ENCODE results near the gene ZNF488.

The ZNF488 gene

GRCh38 chr10:47348661-47349470, 35.2 kb downstream of the ZNF488 start:
- no peak for DNase-seq (ENCODE audit: low spot score)
- Mint-ChIP-seq H3K36me3 (ENCODE audit: low read depth) (no peaks in the 10 kb centered on the region), H3K27ac (no peak overlapping the region), H3K9me3 (no peaks in the 10 kb centered on the region), H3K4me3 (no peak overlapping the region), H3K27me3 (ENCODE audit: low read depth) (peaks cover 2% of the 10 kb centered on the region), H3K4me1 (ENCODE audit: low read depth) (no peaks in the 10 kb centered on the region)

DNA sequence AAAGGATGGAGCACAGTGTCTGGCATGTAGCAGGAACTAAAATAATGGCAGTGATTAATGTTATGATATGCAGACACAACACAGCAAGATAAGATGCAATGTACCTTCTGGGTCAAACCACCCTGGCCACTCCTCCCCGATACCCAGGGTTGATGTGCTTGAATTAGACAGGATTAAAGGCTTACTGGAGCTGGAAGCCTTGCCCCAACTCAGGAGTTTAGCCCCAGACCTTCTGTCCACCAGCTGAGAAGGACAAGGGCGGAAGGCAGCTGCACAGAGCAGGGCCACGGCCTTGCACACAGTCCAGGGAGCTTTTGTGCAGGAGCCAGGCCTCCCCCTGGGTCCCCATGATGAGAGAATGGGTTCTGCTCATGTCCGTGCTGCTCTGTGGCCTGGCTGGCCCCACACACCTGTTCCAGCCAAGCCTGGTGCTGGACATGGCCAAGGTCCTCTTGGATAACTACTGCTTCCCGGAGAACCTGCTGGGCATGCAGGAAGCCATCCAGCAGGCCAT, 35.9 kb downstream of the ZNF488 start, which contains the start of gene RBP3:
RBP3 (plus strand) TSS at position 226 of the 514 bp plus-strand sequence; CDS start at position 348, 122 bp downstream.
- Mint-ChIP-seq H3K36me3 (ENCODE audit: low read depth) (no peaks in the 10 kb centered on the region), H3K27ac (no peak within 1 kb of the TSS), H3K27me3 (ENCODE audit: low read depth) (peaks cover 2% of the 10 kb centered on the region), H3K4me1 (ENCODE audit: low read depth) (no peaks in the 10 kb centered on the region), H3K9me3 (no peaks in the 10 kb centered on the region), H3K4me3 (no peak within 1 kb of the TSS)
- no peak for DNase-seq (ENCODE audit: low spot score)

DNA sequence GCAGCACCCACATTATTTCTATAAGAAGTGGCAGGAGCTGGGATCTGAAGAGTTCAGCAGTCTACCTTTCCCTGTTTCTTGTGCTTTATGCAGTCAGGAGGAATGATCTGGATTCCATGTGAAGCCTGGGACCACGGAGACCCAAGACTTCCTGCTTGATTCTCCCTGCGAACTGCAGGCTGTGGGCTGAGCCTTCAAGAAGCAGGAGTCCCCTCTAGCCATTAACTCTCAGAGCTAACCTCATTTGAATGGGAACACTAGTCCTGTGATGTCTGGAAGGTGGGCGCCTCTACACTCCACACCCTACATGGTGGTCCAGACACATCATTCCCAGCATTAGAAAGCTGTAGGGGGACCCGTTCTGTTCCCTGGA, 36.8 kb downstream of the ZNF488 start:
- no peak overlapping the region for H3K4me3 Mint-ChIP-seq
- no peak overlapping the region for H3K27ac Mint-ChIP-seq
- peaks cover 6% of the 10 kb centered on the region for H3K27me3 Mint-ChIP-seq (ENCODE audit: low read depth)
- no peaks in the 10 kb centered on the region for H3K4me1 Mint-ChIP-seq (ENCODE audit: low read depth)
- no peaks in the 10 kb centered on the region for H3K9me3 Mint-ChIP-seq
- DNase-seq (ENCODE audit: low spot score), result no peak
- H3K36me3 Mint-ChIP-seq (ENCODE audit: low read depth), result no peaks in the 10 kb centered on the region

DNA sequence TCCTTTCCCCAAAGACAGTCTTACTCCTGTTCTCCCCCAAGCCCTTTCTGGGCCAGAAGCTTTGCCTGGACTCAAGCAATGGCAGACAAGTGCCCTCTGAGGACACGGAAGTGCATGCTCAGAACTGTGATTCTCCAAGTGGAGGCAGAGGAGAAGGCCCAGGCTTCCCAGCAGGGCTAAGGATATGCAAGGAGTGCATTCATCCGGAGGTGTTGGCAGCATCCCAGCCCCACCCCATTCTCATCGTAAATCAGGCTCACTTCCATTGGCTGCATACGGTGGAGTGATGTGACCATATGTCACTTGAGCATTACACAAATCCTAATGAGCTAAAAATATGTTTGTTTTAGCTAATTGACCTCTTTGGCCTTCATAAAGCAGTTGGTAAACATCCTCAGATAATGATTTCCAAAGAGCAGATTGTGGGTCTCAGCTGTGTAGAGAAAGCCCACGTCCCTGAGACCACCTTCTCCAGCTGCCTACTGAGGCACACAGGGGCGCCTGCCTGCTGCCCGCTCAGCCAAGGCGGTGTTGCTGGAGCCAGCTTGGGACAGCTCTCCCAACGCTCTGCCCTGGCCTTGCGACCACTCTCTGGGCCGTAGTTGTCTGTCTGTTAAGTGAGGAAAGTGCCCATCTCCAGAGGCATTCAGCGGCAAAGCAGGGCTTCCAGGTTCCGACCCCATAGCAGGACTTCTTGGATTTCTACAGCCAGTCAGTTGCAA, 37.4 kb downstream of the ZNF488 start:
- Mint-ChIP-seq H3K4me3 (no peak overlapping the region), H3K36me3 (ENCODE audit: low read depth) (no peaks in the 10 kb centered on the region), H3K27me3 (ENCODE audit: low read depth) (peaks cover 6% of the 10 kb centered on the region), H3K27ac (no peak overlapping the region), H3K4me1 (ENCODE audit: low read depth) (no peaks in the 10 kb centered on the region), H3K9me3 (no peaks in the 10 kb centered on the region)
- DNase-seq (ENCODE audit: low spot score), result no peak

DNA sequence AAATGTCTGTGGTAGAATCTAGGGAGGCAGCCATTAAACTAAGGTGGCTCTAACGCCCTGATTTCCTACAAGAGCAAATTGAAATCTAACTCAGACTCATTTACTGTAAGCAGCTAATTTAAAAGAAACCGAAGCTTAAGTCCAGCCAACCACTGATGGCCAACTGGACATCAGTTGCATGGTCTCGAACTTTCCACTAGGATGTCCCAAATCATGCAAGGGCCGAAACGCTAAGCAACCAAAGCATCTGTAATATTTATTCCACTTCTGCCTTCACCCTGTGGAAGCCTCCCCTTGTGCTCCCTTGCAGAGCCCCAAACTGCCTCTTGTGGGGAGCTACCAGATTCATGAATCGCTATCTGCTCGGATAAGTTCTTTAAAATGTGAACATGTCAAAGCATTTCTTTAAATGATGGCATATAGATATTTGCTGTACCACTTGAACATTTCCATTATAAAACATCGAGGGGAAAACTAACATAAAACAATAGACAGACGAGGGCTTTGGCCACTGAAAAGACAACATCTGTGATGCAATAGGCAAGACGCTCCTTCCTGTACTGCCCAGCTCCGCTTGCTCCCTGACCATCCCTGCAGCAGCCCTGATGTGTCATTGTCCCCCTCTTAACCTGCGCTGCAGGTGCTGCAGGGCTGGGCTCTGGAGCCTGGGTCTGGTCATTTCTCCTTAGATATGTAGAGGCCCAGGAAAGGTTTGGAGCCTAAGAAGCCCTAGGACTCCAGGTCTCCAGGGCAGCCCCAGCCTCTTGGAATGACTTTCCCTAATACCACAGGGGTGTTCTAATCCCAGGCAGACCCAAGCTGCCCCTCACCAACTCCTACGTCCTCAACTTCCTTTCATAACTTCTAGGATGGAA, 38.9 kb downstream of the ZNF488 start:
- Mint-ChIP-seq H3K27me3 (ENCODE audit: low read depth) (peaks cover 8% of the 10 kb centered on the region), H3K4me3 (no peak overlapping the region), H3K36me3 (ENCODE audit: low read depth) (no peaks in the 10 kb centered on the region), H3K4me1 (ENCODE audit: low read depth) (no peaks in the 10 kb centered on the region), H3K27ac (no peak overlapping the region), H3K9me3 (no peaks in the 10 kb centered on the region)
- no peak for DNase-seq (ENCODE audit: low spot score)

DNA sequence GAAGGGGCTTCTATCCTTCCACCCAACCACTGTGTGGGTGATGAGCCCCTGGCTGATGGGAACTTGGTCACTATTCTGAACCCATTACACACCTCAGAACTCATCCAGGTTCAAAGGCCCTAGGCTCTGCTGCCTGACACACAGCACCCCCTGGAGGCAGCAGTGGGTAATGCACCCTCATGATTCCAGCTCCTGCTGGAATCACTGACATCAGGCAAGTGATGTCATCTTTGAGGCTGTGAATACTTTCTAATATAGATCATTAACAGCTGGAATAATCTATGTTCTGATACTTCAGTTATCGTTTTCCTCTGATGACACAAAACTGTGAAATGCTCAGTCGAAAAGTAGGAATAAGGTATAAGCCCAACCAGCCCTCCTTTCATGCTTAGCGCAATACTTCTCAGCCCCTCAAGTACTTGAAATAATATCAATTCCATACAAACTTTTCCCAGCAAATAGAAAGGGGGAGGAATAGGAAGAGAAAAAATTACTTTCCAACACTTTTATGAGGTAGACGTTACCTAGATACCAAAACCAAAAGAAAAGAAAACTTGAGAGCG, 43.4 kb downstream of the ZNF488 start:
- DNase-seq (ENCODE audit: low spot score), result peak; percentile 53
- Mint-ChIP-seq H3K4me3 (no peak overlapping the region), H3K4me1 (ENCODE audit: low read depth) (no peaks in the 10 kb centered on the region), H3K36me3 (ENCODE audit: low read depth) (no peaks in the 10 kb centered on the region), H3K27me3 (ENCODE audit: low read depth) (peaks cover 30% of the 10 kb centered on the region), H3K27ac (no peak overlapping the region), H3K9me3 (no peaks in the 10 kb centered on the region)

DNA sequence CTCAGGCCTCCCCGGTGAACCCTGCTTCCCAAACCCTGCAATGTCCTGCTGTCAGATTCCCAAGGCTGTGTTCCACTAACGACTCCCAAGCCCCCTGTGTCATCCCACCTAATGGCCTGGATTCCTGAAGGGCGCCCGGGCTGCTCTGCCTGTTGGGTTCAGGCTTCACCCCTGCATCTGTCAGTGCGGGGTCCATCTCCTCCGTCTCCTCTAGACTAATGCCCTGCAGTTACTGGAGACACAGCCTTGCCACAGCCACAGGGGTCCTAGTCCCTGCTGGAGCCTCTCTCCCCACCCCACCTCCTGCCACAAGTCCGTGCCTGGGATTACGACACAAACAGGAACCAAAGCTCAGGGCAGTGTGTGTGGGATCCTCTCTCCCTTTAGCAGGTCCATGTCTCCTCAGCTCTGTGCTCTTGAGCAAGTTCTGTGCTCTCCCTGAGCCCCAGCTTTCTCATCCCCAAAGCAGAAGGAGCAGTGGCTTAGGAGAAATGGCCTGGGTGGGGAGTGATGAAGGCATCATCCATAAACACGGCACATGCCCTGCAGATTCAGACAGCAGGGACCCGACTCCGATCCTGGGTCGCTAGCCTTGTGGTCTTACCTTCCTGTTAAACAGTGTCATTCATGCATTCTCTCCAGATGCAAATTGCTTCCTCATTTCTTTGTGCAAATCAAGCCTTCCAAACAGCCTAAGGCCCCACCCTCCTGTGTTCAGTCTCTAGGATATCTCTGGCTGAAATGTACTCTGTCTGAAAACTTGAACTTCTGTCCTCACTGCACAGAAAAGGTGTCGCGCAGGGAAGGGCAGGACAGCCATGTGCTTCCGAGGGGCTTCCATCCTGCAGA, 44.1 kb downstream of the ZNF488 start:
- Mint-ChIP-seq H3K9me3 (no peaks in the 10 kb centered on the region), H3K36me3 (ENCODE audit: low read depth) (no peaks in the 10 kb centered on the region), H3K27me3 (ENCODE audit: low read depth) (peaks cover 29% of the 10 kb centered on the region), H3K27ac (no peak overlapping the region), H3K4me3 (no peak overlapping the region), H3K4me1 (ENCODE audit: low read depth) (no peaks in the 10 kb centered on the region)
- DNase-seq (ENCODE audit: low spot score), result no peak

DNA sequence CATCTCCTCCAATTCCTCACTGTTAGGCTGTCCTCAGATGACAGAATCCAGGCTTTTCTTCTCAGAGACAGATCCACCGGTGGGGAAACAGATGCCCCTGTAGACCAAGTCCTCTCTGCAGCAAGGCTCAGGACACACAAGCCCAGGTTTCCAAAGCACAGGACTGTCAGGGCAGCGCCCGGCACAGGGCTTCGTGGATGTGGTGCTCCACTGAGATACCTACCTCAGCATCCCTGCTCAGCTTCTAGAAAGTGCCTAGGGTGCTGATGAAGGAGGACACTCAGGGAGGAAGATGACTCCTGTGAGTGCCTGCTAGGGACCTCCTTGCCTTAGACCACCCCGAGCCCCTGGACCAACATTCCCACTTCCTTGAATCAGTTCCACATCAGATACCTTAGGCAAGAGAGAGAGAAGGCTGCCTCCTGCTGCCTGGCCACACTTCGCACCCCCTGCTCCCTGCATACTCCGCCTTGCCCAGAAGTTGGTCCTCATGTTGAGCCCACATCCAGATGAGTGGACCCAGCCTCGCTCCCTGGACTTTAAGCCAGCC, 44.8 kb downstream of the ZNF488 start:
- Mint-ChIP-seq H3K4me3 (no peak overlapping the region), H3K36me3 (ENCODE audit: low read depth) (no peaks in the 10 kb centered on the region), H3K27me3 (ENCODE audit: low read depth) (peaks cover 33% of the 10 kb centered on the region), H3K9me3 (no peaks in the 10 kb centered on the region), H3K27ac (no peak overlapping the region), H3K4me1 (ENCODE audit: low read depth) (no peaks in the 10 kb centered on the region)
- no peak for DNase-seq (ENCODE audit: low spot score)

GRCh38 chr10:47337310-47337709, 46.8 kb downstream of the ZNF488 start:
- H3K27me3 Mint-ChIP-seq (ENCODE audit: low read depth), result peaks cover 35% of the 10 kb centered on the region

GRCh38 chr10:47336387-47337134, 47.5 kb downstream of the ZNF488 start:
- no peaks in the 10 kb centered on the region for H3K4me1 Mint-ChIP-seq (ENCODE audit: low read depth)
- no peak overlapping the region for H3K4me3 Mint-ChIP-seq
- peak overlapping the region; percentile 28 for H3K27ac Mint-ChIP-seq
- no peaks in the 10 kb centered on the region for H3K9me3 Mint-ChIP-seq
- no peak for DNase-seq (ENCODE audit: low spot score)
- peaks cover 35% of the 10 kb centered on the region for H3K27me3 Mint-ChIP-seq (ENCODE audit: low read depth)
- no peaks in the 10 kb centered on the region for H3K36me3 Mint-ChIP-seq (ENCODE audit: low read depth)

More at GRCh38 chr10:47337310-47337709, 46.8 kb downstream of the ZNF488 start:
- H3K4me1 Mint-ChIP-seq (ENCODE audit: low read depth), result no peaks in the 10 kb centered on the region
- H3K27ac Mint-ChIP-seq, result no peak overlapping the region
- H3K36me3 Mint-ChIP-seq (ENCODE audit: low read depth), result no peaks in the 10 kb centered on the region
- no peaks in the 10 kb centered on the region for H3K9me3 Mint-ChIP-seq
- H3K4me3 Mint-ChIP-seq, result no peak overlapping the region
- no peak for DNase-seq (ENCODE audit: low spot score)

DNA sequence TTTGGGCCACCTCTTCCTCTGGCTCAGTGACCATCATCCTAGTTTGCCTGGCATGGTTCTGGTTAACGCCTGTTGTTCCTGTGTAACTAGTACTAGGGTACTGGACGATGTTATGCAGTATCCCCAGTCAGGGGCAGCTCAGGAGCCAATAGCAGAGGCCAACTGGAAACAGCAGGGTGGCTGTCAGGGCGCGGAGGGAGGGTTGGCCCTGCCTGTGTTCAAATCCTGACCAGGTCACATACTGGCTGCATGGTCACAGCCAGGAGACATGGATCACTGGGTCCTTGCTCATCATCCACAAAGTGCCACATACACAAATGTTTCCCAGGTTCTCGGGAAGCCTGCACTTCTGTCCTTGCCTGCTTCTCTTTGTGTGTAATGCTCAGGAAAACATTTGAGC, 48.2 kb downstream of the ZNF488 start:
- DNase-seq (ENCODE audit: low spot score), result no peak
- H3K27ac Mint-ChIP-seq, result no peak overlapping the region
- no peaks in the 10 kb centered on the region for H3K36me3 Mint-ChIP-seq (ENCODE audit: low read depth)
- H3K27me3 Mint-ChIP-seq (ENCODE audit: low read depth), result peaks cover 35% of the 10 kb centered on the region
- no peak overlapping the region for H3K4me3 Mint-ChIP-seq
- H3K9me3 Mint-ChIP-seq, result no peaks in the 10 kb centered on the region
- H3K4me1 Mint-ChIP-seq (ENCODE audit: low read depth), result no peaks in the 10 kb centered on the region
